Measurements from ENCODE around the gene MAPK9. TPM values are rescaled to one million over a fixed set of nuclear protein-coding genes. Genes with fewer than 3 reads are reported as not detected.
A peak's percentile ranks its signal among the peaks of the same experiment; 100 is the strongest.

The MAPK9 gene
- total RNA-seq, 4 donors from 2014 or later: 14.5 to 27.3 (median 20.5) TPM

DNA sequence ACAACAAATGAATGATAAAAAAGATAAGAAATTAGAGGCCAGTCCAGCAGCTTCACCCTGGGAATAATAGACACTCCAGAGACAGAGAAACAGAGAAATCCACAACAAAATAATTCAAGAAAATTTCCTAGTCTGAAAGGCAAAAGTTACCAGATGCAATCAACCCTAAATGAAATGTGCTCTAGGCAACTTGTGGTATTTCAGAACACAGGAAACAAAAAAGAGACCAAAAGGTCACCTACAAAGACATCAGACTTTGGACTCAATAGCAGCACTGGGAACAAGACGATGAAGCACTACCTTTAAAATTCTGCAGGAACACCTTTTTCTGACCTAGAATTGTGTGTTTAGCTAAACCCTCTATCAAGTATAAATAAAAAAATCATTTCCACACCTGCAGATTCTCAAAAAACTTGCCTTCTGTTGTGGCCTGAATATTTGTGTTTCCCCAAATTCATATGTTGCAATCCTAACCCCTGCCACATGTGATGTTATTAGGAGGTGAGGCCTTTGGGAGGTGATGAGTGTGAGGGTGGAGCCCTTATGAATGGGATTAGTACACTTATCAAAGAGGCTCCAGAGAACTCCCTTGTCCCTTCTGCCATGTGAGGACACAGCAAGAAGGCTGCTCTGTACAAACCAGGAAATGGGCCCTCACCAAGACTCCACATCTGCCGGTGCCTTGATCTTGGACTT lies 5.9 kb upstream of the MAPK9 start:
- no peaks in the 10 kb centered on the region for H3K36me3 ChIP-seq
- no peaks in the 10 kb centered on the region for H3K27me3 ChIP-seq
- 81 to 90% methylated on average over 2 of the region's 2 CpGs for WGBS, 2 donors
- no peak overlapping the region for H3K27ac ChIP-seq
- intact Hi-C loops (cut with DNase I): loop anchor here (10.0 kb wide), 1 partner anchor 167 kb away; no protein-coding TSS in a partner anchor
- TF ChIP-seq, protein P1, sequence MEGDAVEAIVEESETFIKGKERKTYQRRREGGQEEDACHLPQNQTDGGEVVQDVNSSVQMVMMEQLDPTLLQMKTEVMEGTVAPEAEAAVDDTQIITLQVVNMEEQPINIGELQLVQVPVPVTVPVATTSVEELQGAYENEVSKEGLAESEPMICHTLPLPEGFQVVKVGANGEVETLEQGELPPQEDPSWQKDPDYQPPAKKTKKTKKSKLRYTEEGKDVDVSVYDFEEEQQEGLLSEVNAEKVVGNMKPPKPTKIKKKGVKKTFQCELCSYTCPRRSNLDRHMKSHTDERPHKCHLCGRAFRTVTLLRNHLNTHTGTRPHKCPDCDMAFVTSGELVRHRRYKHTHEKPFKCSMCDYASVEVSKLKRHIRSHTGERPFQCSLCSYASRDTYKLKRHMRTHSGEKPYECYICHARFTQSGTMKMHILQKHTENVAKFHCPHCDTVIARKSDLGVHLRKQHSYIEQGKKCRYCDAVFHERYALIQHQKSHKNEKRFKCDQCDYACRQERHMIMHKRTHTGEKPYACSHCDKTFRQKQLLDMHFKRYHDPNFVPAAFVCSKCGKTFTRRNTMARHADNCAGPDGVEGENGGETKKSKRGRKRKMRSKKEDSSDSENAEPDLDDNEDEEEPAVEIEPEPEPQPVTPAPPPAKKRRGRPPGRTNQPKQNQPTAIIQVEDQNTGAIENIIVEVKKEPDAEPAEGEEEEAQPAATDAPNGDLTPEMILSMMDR (IDR thresholded peaks at IDR 0.05): no peak
- no peak for TF ChIP-seq POLR2A (IDR thresholded peaks at IDR 0.05)
- DNase-seq: no peak
- no peaks in the 10 kb centered on the region for H3K9me3 ChIP-seq
- H3K4me1 ChIP-seq: peaks cover 6 to 20% (median 7%) of the 10 kb centered on the region in 3 donors
- no peak overlapping the region for H3K4me3 ChIP-seq

DNA sequence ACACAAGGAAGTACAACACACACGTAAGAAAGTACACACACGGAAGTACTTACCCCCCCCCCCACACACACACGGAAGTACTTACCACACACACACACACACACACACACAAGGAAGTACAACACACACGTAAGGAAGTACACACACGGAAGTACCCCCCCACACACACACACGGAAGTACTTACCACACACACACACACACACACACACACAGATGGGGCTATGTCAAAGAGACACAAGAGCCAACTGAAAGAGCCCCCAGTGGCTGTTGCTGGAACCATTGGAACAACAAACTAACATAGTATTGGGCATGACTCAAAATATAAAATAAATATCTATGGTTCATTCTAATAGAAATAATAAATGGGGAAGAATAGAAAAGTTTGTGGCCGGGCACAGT lies 4.9 kb upstream of the MAPK9 start:
- WGBS, 2 donors: 52 to 54% methylated on average over 2 to 3 of the region's 7 CpGs
- no peak for DNase-seq
- TF ChIP-seq, protein P1 (IDR thresholded peaks at IDR 0.05): no peak
- TF ChIP-seq POLR2A (IDR thresholded peaks at IDR 0.05): no peak
- Histone ChIP-seq H3K36me3 (no peaks in the 10 kb centered on the region), H3K27ac (no peak overlapping the region), H3K27me3 (no peaks in the 10 kb centered on the region), H3K4me1 (peaks cover 7 to 23% (median 8%) of the 10 kb centered on the region in 3 donors), H3K9me3 (no peaks in the 10 kb centered on the region), H3K4me3 (no peak overlapping the region)
- intact Hi-C loops (cut with DNase I): loop anchor here (10.0 kb wide), 1 partner anchor 168 kb away; no protein-coding TSS in a partner anchor

DNA sequence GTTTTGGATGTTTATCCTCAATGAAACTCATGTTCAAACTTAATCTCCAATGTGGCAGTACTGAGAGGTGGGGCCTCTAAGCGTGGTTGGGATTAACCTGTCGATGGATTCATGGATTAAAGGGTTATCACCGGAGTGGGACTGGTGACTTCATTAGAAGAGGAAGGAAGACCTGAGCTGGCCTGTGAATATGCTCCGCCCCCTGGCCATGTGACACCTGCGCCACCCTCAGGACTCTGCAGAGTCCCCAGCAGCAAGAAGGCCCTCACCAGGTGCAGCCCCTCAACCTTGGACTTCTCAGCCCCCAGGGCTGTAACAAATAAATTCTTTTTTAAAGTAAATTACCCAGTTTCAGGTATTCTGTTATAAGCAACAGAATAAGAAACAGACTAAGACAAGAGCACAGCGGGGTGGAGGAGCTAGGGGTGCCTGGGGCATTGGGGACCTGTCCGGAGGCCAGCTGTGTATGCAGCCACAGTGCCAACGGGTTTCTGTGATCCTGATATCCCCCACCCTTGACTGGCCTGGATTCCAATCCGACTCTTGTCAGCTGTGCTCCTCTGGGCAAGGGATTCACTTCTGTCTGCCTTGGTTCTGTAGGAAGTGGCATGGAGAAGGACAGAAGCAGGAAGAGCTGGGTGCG lies 3.2 kb upstream of the MAPK9 start:
- no peak overlapping the region for H3K4me3 ChIP-seq
- no peaks in the 10 kb centered on the region for H3K36me3 ChIP-seq
- H3K27ac ChIP-seq: no peak overlapping the region
- no peaks in the 10 kb centered on the region for H3K27me3 ChIP-seq
- no peak for TF ChIP-seq POLR2A (IDR thresholded peaks at IDR 0.05)
- TF ChIP-seq, protein P1 (IDR thresholded peaks at IDR 0.05): no peak
- intact Hi-C loops (cut with DNase I): loop anchor here (10.0 kb wide), 1 partner anchor 170 kb away; no protein-coding TSS in a partner anchor
- H3K4me1 ChIP-seq: peaks cover 13 to 36% (median 15%) of the 10 kb centered on the region in 3 donors
- no peak for DNase-seq
- 81 to 85% methylated on average over 9 to 10 of the region's 10 CpGs for WGBS, 2 donors
- H3K9me3 ChIP-seq: no peaks in the 10 kb centered on the region

DNA sequence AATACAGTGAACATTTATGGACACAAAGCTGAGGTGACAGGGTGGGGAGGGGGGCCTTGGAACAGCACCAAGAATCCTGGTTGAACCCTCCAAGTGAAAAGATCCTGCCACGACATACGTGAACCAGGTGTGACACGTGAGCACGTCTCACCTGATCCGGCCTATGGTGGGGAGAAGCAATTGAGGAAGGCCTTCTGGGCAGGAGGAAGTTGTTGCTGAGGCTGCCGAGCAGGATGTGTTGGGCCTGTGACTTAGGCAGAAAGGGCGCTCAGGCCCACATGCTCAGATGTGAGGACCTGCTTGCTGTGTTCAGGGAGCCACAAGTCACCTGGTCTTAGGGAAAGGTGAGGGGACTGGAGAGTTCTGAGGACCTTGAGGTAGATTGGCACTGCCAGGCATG lies 2.5 kb upstream of the MAPK9 start:
- no peaks in the 10 kb centered on the region for H3K9me3 ChIP-seq
- intact Hi-C loops (cut with DNase I): loop anchor here (10.0 kb wide), 1 partner anchor 170 kb away; no protein-coding TSS in a partner anchor
- no peak for TF ChIP-seq POLR2A (IDR thresholded peaks at IDR 0.05)
- TF ChIP-seq, protein P1 (IDR thresholded peaks at IDR 0.05): no peak
- peaks cover 13 to 42% (median 20%) of the 10 kb centered on the region in 3 donors for H3K4me1 ChIP-seq
- H3K27me3 ChIP-seq: no peaks in the 10 kb centered on the region
- no peak for DNase-seq
- 41 to 63% methylated on average over 2 to 4 of the region's 7 CpGs for WGBS, 2 donors
- no peak overlapping the region for H3K4me3 ChIP-seq
- peak overlapping the region in 1 of 4 donors; percentile 92 for H3K27ac ChIP-seq
- H3K36me3 ChIP-seq: no peaks in the 10 kb centered on the region
